IPS DF 4.7 (cell line): ENCODE data around the gene USH1C.

Source experiments
- DNase-seq: peaks from one replicate; pipeline ENCODE4 v3.0.0-alpha.2; 2013; ENCODE audit warnings: low spot score; ENCODE audit errors: extremely low read depth

The USH1C gene

DNA sequence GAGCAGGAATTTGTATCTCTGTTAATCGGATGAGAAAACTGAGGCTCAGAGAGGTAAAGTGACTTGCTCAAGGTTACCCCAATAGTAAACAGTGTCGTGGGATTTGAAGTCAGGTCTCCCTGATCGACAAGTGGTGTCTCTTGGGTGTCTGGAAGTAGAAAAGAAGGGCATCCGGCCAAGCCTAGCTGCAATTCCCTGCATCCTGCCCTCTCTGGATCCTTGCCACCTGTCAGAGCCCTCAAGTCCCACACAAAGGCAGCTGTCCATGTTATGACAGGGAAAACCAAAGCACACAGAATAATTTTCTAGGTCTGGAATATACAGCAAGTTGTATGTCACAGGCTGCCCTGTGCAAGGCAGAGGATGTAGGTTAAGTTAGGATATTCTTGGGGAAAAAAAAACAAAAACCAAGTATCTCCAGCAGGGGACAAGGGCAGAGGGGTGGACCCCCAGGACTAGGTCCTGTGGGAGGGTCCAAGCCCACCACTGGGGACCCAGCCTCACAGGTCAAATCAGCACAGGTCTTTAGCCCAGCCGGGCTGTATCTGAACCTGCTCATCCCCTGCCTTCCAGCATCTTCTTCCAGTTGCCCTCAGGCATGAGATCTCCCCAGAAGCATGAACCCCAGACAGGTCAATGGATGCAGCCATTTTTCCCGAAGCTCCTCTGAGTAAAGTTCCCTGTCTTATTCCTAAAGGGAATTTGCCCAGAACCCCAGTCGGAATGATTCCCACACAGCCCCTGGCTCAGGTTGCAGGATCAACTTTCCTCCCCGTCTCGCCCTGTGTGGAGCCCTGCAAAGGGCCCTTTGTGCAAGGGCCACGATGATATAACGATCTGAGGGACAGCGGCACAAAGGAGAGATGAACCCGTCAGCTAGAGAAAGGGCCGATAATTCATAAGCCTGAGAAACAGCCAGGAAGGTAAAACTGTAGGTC, 15.0 kb downstream of the USH1C start:
- no peak for DNase-seq

DNA sequence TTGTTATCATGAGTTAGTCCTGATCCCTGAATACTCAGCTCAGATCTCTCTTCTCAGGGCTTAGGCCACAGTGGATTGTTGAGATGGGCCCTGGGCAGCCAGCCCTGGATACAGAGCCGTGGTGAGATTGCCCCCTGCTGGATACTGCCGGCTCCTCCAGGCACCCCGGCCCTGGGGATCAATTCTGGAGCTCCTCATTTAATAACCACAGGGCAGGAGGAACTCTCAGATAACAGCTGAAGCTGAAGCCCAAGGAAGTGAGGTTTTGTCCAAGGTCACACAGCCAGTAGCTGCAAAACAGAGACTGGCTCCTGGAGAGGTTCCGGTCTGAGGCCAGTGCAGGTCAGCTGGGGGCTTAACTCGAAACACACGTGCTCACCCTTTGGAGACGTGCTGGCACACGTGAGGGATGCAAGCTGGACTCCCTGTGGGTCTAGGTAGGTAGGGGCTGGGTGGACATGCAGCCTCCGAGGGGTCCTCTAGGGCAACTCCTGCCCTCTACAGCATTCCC, 16.0 kb downstream of the USH1C start:
- DNase-seq: no peak

GRCh38 chr11:17527628-17527995, 16.6 kb downstream of the USH1C start:
- no peak for DNase-seq

- no peak for DNase-seq
Observed at GRCh38 chr11:17526931-17527627, 17.1 kb downstream of the USH1C start.

DNA sequence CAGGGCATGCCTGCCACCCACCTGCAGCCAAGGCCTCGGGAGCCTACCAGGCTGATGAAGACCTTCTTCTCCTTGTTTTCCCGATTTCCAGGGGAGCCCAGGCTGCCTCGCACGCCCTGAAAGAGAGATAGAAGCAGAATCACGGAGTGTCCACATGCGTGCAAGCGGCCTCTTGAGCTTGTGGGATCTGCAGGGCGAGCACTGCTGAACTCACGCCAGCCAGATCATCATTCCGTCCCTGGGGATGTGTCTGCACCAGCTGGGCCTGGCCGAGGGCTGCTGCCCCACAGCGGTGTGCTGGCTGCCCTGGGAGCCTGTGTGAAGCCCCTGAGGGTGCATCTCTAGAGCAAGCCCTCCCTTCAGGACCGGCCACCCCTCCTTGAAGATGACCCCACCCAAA, 17.9 kb downstream of the USH1C start:
- DNase-seq: no peak

DNA sequence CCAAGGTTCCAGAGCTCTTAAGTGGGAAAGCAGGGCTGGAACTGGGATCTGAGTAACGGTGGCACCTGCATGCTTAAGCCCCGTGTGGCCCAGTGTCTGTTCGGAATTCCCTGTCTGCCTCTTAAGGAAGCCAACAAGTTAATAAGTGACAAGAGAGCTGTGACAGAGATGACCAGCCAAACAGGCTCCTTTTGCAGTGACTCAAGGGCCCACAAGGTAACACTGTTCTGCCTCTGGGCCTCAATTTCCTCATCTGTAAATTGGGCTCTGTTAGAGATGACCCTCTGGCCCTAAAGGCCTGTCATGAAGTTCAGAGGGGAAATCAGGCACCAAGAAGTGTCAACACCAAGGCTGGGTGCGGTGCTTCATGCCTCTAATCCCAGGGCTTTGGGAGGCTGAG, 18.6 kb downstream of the USH1C start:
- DNase-seq: no peak

- DNase-seq: no peak
Observed at GRCh38 chr11:17524221-17524620, 20.0 kb downstream of the USH1C start.

GRCh38 chr11:17522655-17523054, 21.6 kb downstream of the USH1C start:
- DNase-seq: no peak

GRCh38 chr11:17521106-17521900, 22.9 kb downstream of the USH1C start:
- no peak for DNase-seq

DNA sequence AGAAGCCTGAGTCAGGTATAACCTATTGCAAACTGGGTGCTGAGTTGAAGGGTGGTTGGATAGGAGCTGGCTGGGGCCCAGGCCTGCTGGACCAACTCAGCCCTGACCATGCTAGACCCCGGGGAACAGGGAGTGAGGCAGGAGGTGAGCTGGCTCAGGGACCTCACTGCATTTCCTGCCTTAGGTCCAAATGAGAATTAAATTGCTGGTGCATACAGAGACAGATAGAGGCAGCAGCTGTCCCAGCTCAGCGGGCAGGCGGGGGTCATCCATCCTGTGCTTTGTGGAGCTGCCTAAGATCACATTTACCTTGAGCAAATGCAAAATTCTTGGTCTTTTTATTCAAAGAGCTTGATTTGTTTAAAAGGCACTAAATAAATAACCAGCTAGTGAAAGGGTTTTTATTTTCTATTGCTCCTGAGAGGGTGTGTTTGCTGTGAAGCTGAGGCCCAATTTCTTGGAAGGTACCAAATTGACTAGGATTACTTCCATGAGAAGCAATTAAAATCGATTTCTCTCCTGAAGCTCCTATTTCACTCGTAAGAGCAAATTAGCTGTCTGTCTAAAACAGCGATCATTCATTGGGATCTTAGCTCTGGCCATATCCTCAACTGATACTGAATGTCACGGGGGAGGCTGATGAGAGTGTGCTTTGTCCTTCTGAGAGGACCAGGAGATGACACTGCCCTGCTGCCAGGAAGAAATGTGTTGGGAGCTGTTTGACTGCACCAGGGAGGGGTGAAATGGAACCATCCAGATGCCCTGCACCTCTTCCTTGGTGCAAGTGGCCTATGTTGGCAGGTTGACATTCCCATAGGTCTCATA, 24.9 kb downstream of the USH1C start:
- DNase-seq: no peak

- no peak for DNase-seq
Observed at GRCh38 chr11:17518366-17518765, 25.9 kb downstream of the USH1C start.

- no peak for DNase-seq
Observed at GRCh38 chr11:17517186-17517585, 27.0 kb downstream of the USH1C start.

GRCh38 chr11:17516551-17517150, 27.6 kb downstream of the USH1C start:
- no peak for DNase-seq

GRCh38 chr11:17515443-17516176, 28.6 kb downstream of the USH1C start:
- no peak for DNase-seq

GRCh38 chr11:17514476-17514875, 29.7 kb downstream of the USH1C start:
- DNase-seq: no peak

DNA sequence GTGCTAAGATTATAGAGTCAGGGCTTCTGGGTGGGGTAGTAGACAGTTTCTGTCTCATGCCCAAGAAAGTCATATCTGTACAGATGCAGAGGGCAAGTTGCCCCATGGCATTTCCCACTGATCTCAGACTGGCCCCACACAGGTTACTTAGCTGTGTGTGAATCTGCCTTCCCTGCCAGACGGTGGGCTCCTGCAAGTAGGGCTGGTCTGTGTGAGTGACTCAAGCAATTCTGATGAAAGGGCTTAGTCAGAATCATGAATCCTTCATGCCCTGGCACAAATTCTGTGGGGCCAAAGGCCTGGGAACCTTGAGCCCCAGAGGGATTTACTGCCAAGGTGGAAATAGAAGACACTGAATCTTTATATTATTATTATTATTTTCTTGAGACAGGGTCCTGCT, 30.4 kb downstream of the USH1C start:
- DNase-seq: no peak

GRCh38 chr11:17512101-17512500, 32.1 kb downstream of the USH1C start:
- no peak for DNase-seq

DNA sequence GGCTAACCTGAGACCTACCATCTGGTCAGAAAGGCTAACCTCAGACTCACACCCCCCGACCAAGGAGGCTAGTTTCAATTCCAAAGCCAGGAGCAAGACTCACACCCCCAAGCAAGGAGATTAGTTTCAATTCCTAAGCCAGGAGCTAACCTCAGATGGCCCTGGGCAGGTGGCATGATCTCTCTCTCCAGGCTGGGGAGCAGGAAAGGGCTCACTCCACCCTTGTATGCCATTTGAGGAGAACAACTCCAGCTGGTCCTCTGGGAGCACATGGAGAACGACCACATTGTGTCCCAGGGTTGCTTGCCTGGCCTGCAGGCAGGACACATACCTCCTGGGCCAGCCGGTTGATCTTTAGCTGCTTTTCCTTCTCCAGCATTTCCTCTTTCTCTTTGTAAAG, 32.6 kb downstream of the USH1C start:
- no peak for DNase-seq

DNA sequence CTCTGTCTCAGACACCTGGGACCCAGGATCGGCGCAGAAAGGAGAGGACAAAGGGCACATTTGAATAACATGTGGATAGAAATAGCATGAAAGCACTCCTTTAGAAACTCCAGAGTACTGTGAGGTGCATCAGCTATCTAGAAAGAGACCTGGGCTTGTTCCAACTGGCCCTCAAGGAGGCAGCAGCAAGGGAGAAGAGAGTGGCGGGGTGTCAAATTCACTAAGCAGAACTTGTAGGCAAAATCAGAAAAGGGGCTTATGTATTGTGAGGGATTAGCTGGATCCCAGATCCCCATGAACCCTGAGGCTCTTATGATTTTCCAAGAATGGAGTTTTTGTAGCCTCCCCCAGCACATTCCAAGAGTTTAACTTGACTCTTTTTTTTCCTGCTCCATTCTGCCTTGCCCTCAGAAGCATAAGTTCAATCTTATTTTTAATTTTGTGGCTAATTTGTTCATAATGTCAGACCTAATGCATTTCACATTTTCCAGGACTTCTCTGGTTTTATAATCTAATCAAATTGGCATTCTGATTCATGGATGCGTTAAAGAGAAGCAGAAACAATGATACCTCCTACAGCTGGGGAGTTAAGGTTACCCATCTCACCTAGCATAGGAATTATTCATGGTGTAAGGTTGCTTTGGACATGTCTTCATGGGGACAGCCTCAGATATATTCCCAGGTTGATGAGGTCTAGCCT, 33.6 kb downstream of the USH1C start:
- DNase-seq: no peak
